ENCODE measurements around the gene NOTUM. TPM values are rescaled to one million over a fixed set of nuclear protein-coding genes. Genes with fewer than 3 reads are reported as not detected.
A peak's percentile ranks its signal among the peaks of the same experiment; 100 is the strongest.

NOTUM gene
- total and polyA plus RNA-seq, 9 of the 15 experiments (the other 6 are each of a cell fraction or from before 2014, with no cell fraction given): 0.03 to 14.0 (median 4.1) TPM

DNA sequence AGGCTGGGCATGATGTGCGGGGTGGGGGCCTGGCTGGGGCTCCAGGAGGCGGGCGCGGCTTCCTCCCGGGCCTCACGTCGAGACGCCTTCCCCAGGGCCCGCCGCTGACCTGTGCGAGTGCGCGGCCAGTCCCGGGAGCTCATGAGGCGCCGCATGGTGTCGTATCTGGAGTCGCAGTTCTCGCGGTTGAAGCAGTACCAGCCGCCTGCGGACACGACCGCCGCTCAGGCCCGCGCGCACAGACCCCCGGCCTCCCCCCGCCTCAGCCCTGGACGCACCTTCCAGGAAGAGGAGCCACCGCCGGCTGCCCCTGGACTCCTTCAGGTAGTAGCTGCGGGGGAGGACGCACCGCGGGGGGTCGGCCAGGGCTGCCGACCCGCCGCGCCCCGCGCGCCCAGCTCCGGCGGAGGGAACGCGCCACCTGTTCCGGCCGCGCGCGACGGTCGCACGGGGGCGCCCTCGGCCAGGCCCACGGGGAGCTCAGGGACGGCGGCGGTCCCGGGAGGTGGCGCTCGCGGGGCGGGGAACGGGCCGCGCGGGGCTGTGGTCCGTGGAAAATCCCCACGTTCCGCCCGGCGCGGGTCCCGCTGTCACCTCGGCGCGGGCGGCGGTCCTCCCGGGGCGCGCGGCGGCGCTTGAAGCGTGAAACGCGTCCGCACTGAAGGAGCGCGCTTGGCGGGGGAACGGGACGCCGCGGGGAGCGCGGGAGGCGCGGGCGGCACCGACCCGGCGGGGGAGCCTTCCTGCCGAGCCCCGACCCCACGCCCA, 1.4 kb downstream of the NOTUM start (continued):
- TF ChIP-seq, protein P1, sequence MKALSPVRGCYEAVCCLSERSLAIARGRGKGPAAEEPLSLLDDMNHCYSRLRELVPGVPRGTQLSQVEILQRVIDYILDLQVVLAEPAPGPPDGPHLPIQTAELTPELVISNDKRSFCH (CRISPR knock-in tag; IDR thresholded peaks at IDR 0.05): no peak
- TF ChIP-seq, protein P1 (tag; IDR thresholded peaks at IDR 0.05): peak; percentile 30; the same call in 1 of the 2 replicates
- TF ChIP-seq TAF1 (IDR thresholded peaks at IDR 0.05; ENCODE audit: control insufficient read depth, extremely low read depth, insufficient read depth, low read length, severe bottlenecking): peak; percentile 33
- TF ChIP-seq PML (IDR thresholded peaks at IDR 0.05; ENCODE audit: low read length): no peak
- TF ChIP-seq TGIF2 (CRISPR knock-in tag; IDR thresholded peaks at IDR 0.05): 0 out of 2 replicates have a peak, but pooled peaks have one; percentile 15
- no peak for TF ChIP-seq ZSCAN32 (CRISPR knock-in tag; IDR thresholded peaks at IDR 0.05)
- TF ChIP-seq MGA (IDR thresholded peaks at IDR 0.05): peak; percentile 88
- TF ChIP-seq ILF3 (IDR thresholded peaks at IDR 0.05; ENCODE audit: borderline replicate concordance): 0 out of 2 replicates have a peak, but pooled peaks have one; percentile 65
- TF ChIP-seq GTF2B (IDR thresholded peaks at IDR 0.05; ENCODE audit: extremely low read depth, insufficient read length): no peak
- TF ChIP-seq, protein P2, sequence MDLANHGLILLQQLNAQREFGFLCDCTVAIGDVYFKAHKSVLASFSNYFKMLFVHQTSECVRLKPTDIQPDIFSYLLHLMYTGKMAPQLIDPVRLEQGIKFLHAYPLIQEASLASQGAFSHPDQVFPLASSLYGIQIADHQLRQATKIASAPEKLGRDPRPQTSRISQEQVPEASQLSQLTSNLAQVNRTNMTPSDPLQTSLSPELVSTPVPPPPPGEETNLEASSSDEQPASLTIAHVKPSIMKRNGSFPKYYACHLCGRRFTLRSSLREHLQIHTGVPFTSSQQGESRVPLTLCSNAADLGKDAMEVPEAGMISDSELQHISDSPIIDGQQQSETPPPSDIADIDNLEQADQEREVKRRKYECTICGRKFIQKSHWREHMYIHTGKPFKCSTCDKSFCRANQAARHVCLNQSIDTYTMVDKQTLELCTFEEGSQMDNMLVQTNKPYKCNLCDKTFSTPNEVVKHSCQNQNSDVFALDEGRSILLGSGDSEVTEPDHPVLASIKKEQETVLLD (IDR thresholded peaks at IDR 0.05): no peak
- no peak for TF ChIP-seq ETS2 (tag; IDR thresholded peaks at IDR 0.05; ENCODE audit: borderline replicate concordance, poor library complexity, severe bottlenecking)
- TF ChIP-seq TBP (optimal IDR thresholded peaks at IDR 0.05; ENCODE audit: low read depth, low read length): peak; percentile 27
- no peak for TF ChIP-seq KAT8 (IDR thresholded peaks at IDR 0.05; ENCODE audit: low read depth)
